Panc1 (cell line): ENCODE data around the gene OVOL3. TPM values are rescaled to one million over a fixed set of nuclear protein-coding genes. Genes with fewer than 3 reads are reported as not detected.
A peak's percentile ranks its signal among the peaks of the same experiment; 100 is the strongest.
"Not testable (repeated sequence)": the region's sequence is repeated elsewhere in the genome, so short reads cannot be mapped to it uniquely, and the experiment has no call there.

Experiments
- ATAC-seq: fragments of 200-7000 bp; cut with Tn5 transposase; 2 replicates; pipeline ENCODE4 v1.9.1; 2020; ENCODE audit warnings: mild to moderate bottlenecking, moderate library complexity
- BruUV-seq: library from RNA; stranded (reverse); fragments of 400-500 nt; replicated peaks from 2 replicates; lab custom pipeline; 2021; lab: Mats Ljungman, UMichigan
- CTCF ChIA-PET: fragments of 300-600 bp; sonication (Branson Sonifier 250); formaldehyde crosslinking; loops from one replicate; lab custom pipeline; 2022; ENCODE audit warnings: antibody characterized with exemption; lab: Charles Lee
- POLR2A ChIA-PET: fragments of 300-600 bp; sonication (Branson Sonifier 250); formaldehyde crosslinking; loops from one replicate; lab custom pipeline; 2022; ENCODE audit warnings: antibody characterized with exemption; lab: Charles Lee
- DNase-seq: peaks from one replicate; pipeline ENCODE4 v3.0.0-alpha.2; 2010; ENCODE audit warnings: low read depth, low spot score
- H3K27ac ChIP-seq: 2 replicates; pipeline ENCODE4 v1.5.1; 2011; ENCODE audit warnings: mild to moderate bottlenecking, low read length, inconsistent platforms
- H3K27me3 ChIP-seq: fragments of 200-500 bp; sonication (Bioruptor generic); 2 replicates; pipeline ENCODE4 v1.6.0; 2014; ENCODE audit warnings: low read length, inconsistent platforms; ENCODE audit not compliant: control insufficient read depth, insufficient read depth
- H3K36me3 ChIP-seq: fragments of 200-500 bp; sonication (Bioruptor generic); 2 replicates; pipeline ENCODE4 v1.5.1; 2014; ENCODE audit warnings: inconsistent platforms, mild to moderate bottlenecking, low read length, moderate library complexity; ENCODE audit not compliant: control insufficient read depth, insufficient read depth
- H3K4me1 ChIP-seq: 2 replicates; pipeline ENCODE4 v1.5.1; 2011; ENCODE audit warnings: inconsistent platforms, mild to moderate bottlenecking, low read length, moderate library complexity; ENCODE audit not compliant: control insufficient read depth, insufficient read depth
- H3K4me3 ChIP-seq, 2 experiments: 2 replicates each; pipeline ENCODE4 v1.5.1; 2011 to 2012; ENCODE audit warnings: low read depth in 2 of 2, low read length in 2 of 2, mild to moderate bottlenecking in 2 of 2, inconsistent platforms in 1 of 2, moderate library complexity in 1 of 2
- H3K9me3 ChIP-seq: fragments of 200-500 bp; sonication (Bioruptor generic); 2 replicates; pipeline ENCODE4 v1.5.1; 2014; ENCODE audit warnings: low read depth, mild to moderate bottlenecking, inconsistent platforms, low read length, moderate library complexity; ENCODE audit not compliant: control insufficient read depth, insufficient read depth
- POLR2AphosphoS5 ChIP-seq: IDR thresholded peaks from 2 replicates; pipeline ENCODE4 v1.6.1; 2012; ENCODE audit warnings: mild to moderate bottlenecking, low read depth, low read length, moderate library complexity
- SIN3A ChIP-seq: IDR thresholded peaks from 2 replicates; pipeline ENCODE4 v1.6.1; 2012; ENCODE audit warnings: low read depth, mild to moderate bottlenecking, low read length, moderate library complexity, borderline replicate concordance; ENCODE audit not compliant: insufficient read depth
- TCF7L2 ChIP-seq: IDR thresholded peaks from 2 replicates; pipeline ENCODE4 v1.6.1; 2011; ENCODE audit warnings: mild to moderate bottlenecking, low read depth, low read length, inconsistent platforms
- in situ Hi-C: cut with HindIII; loops from 2 replicates; pipeline ENCODE4 v1.10.0; 2016; ENCODE audit warnings: low sequenced_read_pairs, low pct_unique_long_range_greater_than_20kb
- intact Hi-C: fragments of 100-400 bp; cut with micrococcal nuclease; formaldehyde crosslinking; loops from one replicate; pipeline ENCODE4 v1.10.0; 2022; ENCODE audit not compliant: unreplicated experiment
- total RNA-seq: library from RNA; stranded (reverse); gene quantifications from one replicate; pipeline ENCODE4 v1.2.1, GENCODE V29; 2021; ENCODE audit not compliant: unreplicated experiment
- TF ChIP-seq, protein P1 (sequence below), 2 experiments: IDR thresholded peaks; 2 replicates each; pipeline ENCODE4 v1.6.1; 2011 to 2012; ENCODE audit warnings: low read depth in 2 of 2, control low read depth in 1 of 2, low read length in 1 of 2, mild to moderate bottlenecking in 1 of 2, moderate library complexity in 1 of 2; ENCODE audit not compliant: insufficient read depth in 1 of 2
- TF ChIP-seq, protein P2 (sequence below): fragments of 450-650 bp; IDR thresholded peaks from 2 replicates; pipeline ENCODE4 v1.5.1; 2017; ENCODE audit warnings: mild to moderate bottlenecking

Gene OVOL3
- total RNA-seq, 1 experiment from 2014 or later, result 0.44 TPM

DNA sequence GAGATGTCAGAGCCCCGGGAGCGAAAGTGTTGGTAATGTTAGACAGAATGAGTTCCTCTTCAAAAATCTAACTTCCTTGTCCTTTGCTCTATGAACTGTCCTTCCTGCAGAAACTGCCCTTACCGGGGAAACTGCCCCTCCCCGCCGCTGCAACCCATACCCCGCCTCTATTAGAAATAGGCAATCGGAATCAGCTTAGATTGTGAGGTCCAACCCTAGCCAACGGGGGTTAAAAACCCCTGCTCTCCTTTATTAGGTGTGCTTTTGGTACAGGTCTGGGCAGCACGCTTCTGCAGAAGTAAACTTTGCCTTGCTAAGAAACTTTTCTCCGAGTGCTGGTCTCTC is 17.4 kb downstream of the OVOL3 start:
- CTCF ChIA-PET, result interaction anchor here (0.6 to 1.5 kb wide), 7 partner anchors 8 to 41 kb away, joined by 3 to 7 read pairs (median 4); partner anchors contain the start of genes CAPNS1 and POLR2I
- POLR2A ChIA-PET, result interaction anchor here (0.6 to 1.0 kb wide), 3 partner anchors 9 to 49 kb away, joined by 3 to 8 read pairs (median 5); partner anchors contain the start of gene POLR2I
- TF ChIP-seq, protein P1, sequence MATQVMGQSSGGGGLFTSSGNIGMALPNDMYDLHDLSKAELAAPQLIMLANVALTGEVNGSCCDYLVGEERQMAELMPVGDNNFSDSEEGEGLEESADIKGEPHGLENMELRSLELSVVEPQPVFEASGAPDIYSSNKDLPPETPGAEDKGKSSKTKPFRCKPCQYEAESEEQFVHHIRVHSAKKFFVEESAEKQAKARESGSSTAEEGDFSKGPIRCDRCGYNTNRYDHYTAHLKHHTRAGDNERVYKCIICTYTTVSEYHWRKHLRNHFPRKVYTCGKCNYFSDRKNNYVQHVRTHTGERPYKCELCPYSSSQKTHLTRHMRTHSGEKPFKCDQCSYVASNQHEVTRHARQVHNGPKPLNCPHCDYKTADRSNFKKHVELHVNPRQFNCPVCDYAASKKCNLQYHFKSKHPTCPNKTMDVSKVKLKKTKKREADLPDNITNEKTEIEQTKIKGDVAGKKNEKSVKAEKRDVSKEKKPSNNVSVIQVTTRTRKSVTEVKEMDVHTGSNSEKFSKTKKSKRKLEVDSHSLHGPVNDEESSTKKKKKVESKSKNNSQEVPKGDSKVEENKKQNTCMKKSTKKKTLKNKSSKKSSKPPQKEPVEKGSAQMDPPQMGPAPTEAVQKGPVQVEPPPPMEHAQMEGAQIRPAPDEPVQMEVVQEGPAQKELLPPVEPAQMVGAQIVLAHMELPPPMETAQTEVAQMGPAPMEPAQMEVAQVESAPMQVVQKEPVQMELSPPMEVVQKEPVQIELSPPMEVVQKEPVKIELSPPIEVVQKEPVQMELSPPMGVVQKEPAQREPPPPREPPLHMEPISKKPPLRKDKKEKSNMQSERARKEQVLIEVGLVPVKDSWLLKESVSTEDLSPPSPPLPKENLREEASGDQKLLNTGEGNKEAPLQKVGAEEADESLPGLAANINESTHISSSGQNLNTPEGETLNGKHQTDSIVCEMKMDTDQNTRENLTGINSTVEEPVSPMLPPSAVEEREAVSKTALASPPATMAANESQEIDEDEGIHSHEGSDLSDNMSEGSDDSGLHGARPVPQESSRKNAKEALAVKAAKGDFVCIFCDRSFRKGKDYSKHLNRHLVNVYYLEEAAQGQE (IDR thresholded peaks at IDR 0.05; ENCODE audit: insufficient read depth in 1 of 2, low read depth in 2 of 2, low read length in 1 of 2), result no peak
- no peak for TF ChIP-seq SIN3A
- TF ChIP-seq, protein P2, sequence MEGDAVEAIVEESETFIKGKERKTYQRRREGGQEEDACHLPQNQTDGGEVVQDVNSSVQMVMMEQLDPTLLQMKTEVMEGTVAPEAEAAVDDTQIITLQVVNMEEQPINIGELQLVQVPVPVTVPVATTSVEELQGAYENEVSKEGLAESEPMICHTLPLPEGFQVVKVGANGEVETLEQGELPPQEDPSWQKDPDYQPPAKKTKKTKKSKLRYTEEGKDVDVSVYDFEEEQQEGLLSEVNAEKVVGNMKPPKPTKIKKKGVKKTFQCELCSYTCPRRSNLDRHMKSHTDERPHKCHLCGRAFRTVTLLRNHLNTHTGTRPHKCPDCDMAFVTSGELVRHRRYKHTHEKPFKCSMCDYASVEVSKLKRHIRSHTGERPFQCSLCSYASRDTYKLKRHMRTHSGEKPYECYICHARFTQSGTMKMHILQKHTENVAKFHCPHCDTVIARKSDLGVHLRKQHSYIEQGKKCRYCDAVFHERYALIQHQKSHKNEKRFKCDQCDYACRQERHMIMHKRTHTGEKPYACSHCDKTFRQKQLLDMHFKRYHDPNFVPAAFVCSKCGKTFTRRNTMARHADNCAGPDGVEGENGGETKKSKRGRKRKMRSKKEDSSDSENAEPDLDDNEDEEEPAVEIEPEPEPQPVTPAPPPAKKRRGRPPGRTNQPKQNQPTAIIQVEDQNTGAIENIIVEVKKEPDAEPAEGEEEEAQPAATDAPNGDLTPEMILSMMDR, result no peak
- TF ChIP-seq POLR2AphosphoS5, result no peak
- no peak for TF ChIP-seq TCF7L2
- Histone ChIP-seq H3K36me3 (peaks cover 9% of the 10 kb centered on the region; the same call in 1 of the 2 replicates), H3K27me3 (no peaks in the 10 kb centered on the region), H3K9me3 (no peaks in the 10 kb centered on the region), H3K4me1 (peaks cover 17% of the 10 kb centered on the region), H3K27ac (peak overlapping the region; percentile 94), H3K4me3 (peak overlapping the region; percentile 60 to 77)
- ATAC-seq (peak; percentile 10), DNase-seq (no peak)
- no TSS peak for BruUV-seq
- in situ Hi-C loops, result no loop called here
- intact Hi-C loops, result no loop called here

DNA sequence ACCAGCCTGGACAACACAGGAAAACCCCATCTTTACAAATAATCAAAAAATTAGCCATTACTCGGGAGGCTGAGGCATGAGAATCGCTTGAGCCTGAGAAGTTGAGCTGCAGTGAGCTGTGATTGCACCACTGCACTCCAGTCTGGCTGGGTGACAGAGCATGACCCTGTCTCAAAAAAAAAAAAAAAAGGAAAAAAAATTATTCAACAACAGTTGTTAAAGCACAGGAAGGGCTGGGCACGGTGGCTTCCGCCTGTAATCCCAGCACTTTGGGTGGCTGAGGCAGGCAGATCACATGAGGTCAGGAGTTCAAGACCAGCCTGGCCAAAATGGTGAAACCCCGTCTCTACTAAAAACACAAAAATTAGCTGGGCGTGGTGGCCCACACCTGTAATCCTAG is 20.3 kb downstream of the OVOL3 start:
- in situ Hi-C loops, BruUV-seq, POLR2A ChIA-PET, H3K27me3 ChIP-seq, DNase-seq, intact Hi-C loops, H3K9me3 ChIP-seq, H3K27ac ChIP-seq, H3K4me3 ChIP-seq, H3K36me3 ChIP-seq, ATAC-seq: not testable (repeated sequence)
- CTCF ChIA-PET, result interaction anchor here (0.6 kb wide), 1 partner anchor 51 kb away, joined by 5 read pairs; no protein-coding TSS in a partner anchor
- peaks cover 23% of the 10 kb centered on the region for H3K4me1 ChIP-seq

DNA sequence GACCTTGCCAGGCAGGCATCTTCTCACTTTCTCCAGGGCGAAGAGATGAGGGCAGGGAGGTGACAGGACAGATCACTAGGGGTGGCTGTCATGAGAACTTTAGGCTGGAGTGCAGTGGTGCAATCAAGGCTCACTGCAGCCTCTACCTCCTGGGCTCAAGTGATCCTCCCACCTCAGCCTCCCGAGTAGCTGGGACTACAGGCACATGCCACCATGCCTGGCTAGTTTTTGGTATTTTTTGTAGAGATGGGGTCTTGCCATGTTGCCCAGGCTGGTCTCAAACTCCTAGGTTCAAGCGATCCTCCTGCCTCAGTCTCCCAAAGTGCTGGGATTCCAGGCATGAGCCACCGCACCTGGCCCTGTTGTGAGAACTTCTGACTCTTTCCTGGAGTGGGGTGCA is 23.9 kb downstream of the OVOL3 start:
- intact Hi-C loops, BruUV-seq, CTCF ChIA-PET, H3K27me3 ChIP-seq, H3K4me3 ChIP-seq, POLR2A ChIA-PET, H3K36me3 ChIP-seq, H3K9me3 ChIP-seq, DNase-seq, in situ Hi-C loops, ATAC-seq: not testable (repeated sequence)
- Histone ChIP-seq H3K27ac (peak overlapping the region; percentile 19; the same call in 1 of the 2 replicates), H3K4me1 (peaks cover 30% of the 10 kb centered on the region)
